PC-3 (cell line): ENCODE measurements around the gene MYO1C. TPM values are rescaled to one million over a fixed set of nuclear protein-coding genes. Genes with fewer than 3 reads are reported as not detected.

Source experiments
- ATAC-seq: fragments of 200-7000 bp; cut with Tn5 transposase; 2 replicates; pipeline ENCODE4 v1.9.1; 2020; ENCODE audit warnings: mild to moderate bottlenecking, moderate library complexity
- BruUV-seq: library from RNA; stranded (reverse); fragments of 400-500 nt; replicated peaks from 2 replicates; lab custom pipeline; 2021; lab: Mats Ljungman, UMichigan
- CTCF ChIA-PET: fragments of 300-600 bp; sonication (Branson Sonifier 250); formaldehyde crosslinking; loops from one replicate; lab custom pipeline; 2022; ENCODE audit warnings: antibody characterized with exemption; lab: Charles Lee
- POLR2A ChIA-PET: fragments of 300-600 bp; sonication (Branson Sonifier 250); formaldehyde crosslinking; loops from one replicate; lab custom pipeline; 2022; ENCODE audit warnings: antibody characterized with exemption; ENCODE audit not compliant: unreplicated experiment; lab: Charles Lee
- DNase-seq: peaks from one replicate; pipeline ENCODE4 v3.0.0-alpha.2; 2015
- H2AFZ ChIP-seq: fragments of 300-600 bp; sonication (generic); 2 replicates; pipeline ENCODE4 v1.6.0; 2016; ENCODE audit warnings: antibody characterized with exemption, low read length
- H3F3A ChIP-seq: fragments of 300-600 bp; sonication (generic); one replicate; pipeline ENCODE4 v1.6.0; 2017; ENCODE audit warnings: antibody characterized with exemption, low read length, control low read depth, mild to moderate bottlenecking; ENCODE audit not compliant: unreplicated experiment
- H3K27ac ChIP-seq: fragments of 300-600 bp; sonication (generic); 2 replicates; pipeline ENCODE4 v1.5.1; 2016; ENCODE audit warnings: mild to moderate bottlenecking, low read length
- H3K27me3 ChIP-seq: fragments of 300-600 bp; sonication (generic); 2 replicates; pipeline ENCODE4 v1.6.1; 2016; ENCODE audit warnings: low read length, mixed read lengths
- H3K36me3 ChIP-seq: fragments of 300-600 bp; sonication (generic); 2 replicates; pipeline ENCODE4 v1.6.1; 2016; ENCODE audit warnings: low read depth, mixed run types, low read length, mixed read lengths
- H3K4me1 ChIP-seq: fragments of 300-600 bp; sonication (generic); 2 replicates; pipeline ENCODE4 v1.5.1; 2016; ENCODE audit warnings: low read length; ENCODE audit not compliant: insufficient read depth
- H3K4me2 ChIP-seq: fragments of 300-600 bp; sonication (generic); 2 replicates; pipeline ENCODE4 v1.6.0; 2016; ENCODE audit warnings: low read length
- H3K4me3 ChIP-seq: fragments of 300-600 bp; sonication (generic); 2 replicates; pipeline ENCODE4 v1.5.1; 2016; ENCODE audit warnings: mild to moderate bottlenecking, low read length, mixed read lengths
- H3K79me2 ChIP-seq: fragments of 300-600 bp; sonication (generic); 2 replicates; pipeline ENCODE4 v1.6.1; 2017; ENCODE audit warnings: low read length, mixed read lengths
- H3K9ac ChIP-seq: fragments of 300-600 bp; sonication (generic); 2 replicates; pipeline ENCODE4 v1.6.0; 2016; ENCODE audit warnings: mild to moderate bottlenecking, low read length
- H3K9me2 ChIP-seq: fragments of 300-600 bp; sonication (generic); replicated peaks from 2 replicates; pipeline ENCODE4 v1.6.1; 2016; ENCODE audit warnings: mixed run types, low read length, mixed read lengths
- H3K9me3 ChIP-seq: fragments of 300-600 bp; sonication (generic); 2 replicates; pipeline ENCODE4 v1.6.1; 2016; ENCODE audit warnings: low read length, mixed read lengths
- H4K20me1 ChIP-seq: fragments of 300-600 bp; sonication (generic); 2 replicates; pipeline ENCODE4 v1.6.1; 2016; ENCODE audit warnings: low read length, mixed read lengths
- EZH2 ChIP-seq: fragments of 300-600 bp; sonication (generic); IDR thresholded peaks from one replicate; pipeline ENCODE4 v1.6.1; 2017; ENCODE audit warnings: antibody characterized with exemption, mild to moderate bottlenecking, low read length; ENCODE audit not compliant: unreplicated experiment
- EZH2phosphoT487 ChIP-seq: fragments of 300-600 bp; sonication (generic); IDR thresholded peaks from 2 replicates; pipeline ENCODE4 v1.6.1; 2018; ENCODE audit warnings: mild to moderate bottlenecking, antibody characterized with exemption, low read length, borderline replicate concordance
- intact Hi-C: fragments of 100-400 bp; cut with micrococcal nuclease; formaldehyde crosslinking; loops from 2 replicates; pipeline ENCODE4 v1.9.0; 2023
- total RNA-seq: library from RNA; depleted of rRNA; stranded (reverse); fragments of >200 nt; gene quantifications from 2 replicates; pipeline ENCODE4 v1.2.3, GENCODE V29; 2014
- TF ChIP-seq, protein P1 (sequence below): fragments of 300-600 bp; sonication (generic); conservative IDR thresholded peaks from 2 replicates; pipeline ENCODE4 v1.5.1; 2017; ENCODE audit warnings: antibody characterized with exemption, low read depth, mild to moderate bottlenecking, low read length

Gene MYO1C
- total RNA-seq, 1 experiment from 2014 or later, result 76.4 TPM

DNA sequence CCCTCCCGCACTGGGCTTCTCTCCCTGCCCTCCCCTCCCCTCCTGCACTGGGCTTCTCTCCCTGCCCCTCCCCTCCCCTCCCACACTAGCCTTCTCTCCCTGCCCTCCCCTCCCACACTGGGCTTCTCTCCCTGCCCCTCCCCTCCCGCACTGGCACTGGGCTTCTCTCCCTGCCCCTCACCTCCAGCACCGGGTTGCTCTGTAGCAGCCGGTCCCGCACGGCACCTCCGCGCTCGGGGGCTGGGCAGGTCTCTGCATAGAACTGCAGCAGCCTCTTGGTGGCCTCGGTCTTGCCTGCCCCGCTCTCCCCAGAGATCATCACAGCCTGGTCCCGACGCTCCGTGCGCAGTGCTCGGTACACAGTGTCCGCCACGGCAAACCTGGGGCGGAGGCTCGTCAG, 9.8 kb downstream of the MYO1C start:
- no peaks in the 10 kb centered on the region for H3K9me3 ChIP-seq
- no peak overlapping the region for H2AFZ ChIP-seq
- peaks cover 5% of the 10 kb centered on the region for H3K79me2 ChIP-seq
- no peaks in the 10 kb centered on the region for H3K27me3 ChIP-seq
- TF ChIP-seq EZH2phosphoT487, result no peak
- TF ChIP-seq, protein P1, sequence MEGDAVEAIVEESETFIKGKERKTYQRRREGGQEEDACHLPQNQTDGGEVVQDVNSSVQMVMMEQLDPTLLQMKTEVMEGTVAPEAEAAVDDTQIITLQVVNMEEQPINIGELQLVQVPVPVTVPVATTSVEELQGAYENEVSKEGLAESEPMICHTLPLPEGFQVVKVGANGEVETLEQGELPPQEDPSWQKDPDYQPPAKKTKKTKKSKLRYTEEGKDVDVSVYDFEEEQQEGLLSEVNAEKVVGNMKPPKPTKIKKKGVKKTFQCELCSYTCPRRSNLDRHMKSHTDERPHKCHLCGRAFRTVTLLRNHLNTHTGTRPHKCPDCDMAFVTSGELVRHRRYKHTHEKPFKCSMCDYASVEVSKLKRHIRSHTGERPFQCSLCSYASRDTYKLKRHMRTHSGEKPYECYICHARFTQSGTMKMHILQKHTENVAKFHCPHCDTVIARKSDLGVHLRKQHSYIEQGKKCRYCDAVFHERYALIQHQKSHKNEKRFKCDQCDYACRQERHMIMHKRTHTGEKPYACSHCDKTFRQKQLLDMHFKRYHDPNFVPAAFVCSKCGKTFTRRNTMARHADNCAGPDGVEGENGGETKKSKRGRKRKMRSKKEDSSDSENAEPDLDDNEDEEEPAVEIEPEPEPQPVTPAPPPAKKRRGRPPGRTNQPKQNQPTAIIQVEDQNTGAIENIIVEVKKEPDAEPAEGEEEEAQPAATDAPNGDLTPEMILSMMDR, result no peak
- TF ChIP-seq EZH2, result no peak
- CTCF ChIA-PET, result no interaction called here
- H3K4me3 ChIP-seq, result no peak overlapping the region
- POLR2A ChIA-PET, result no interaction called here
- peaks cover 9% of the 10 kb centered on the region; the same call in 1 of the 2 replicates for H3K4me1 ChIP-seq
- no peaks in the 10 kb centered on the region for H3K9me2 ChIP-seq
- H4K20me1 ChIP-seq, result no peaks in the 10 kb centered on the region
- no peaks in the 10 kb centered on the region; the same call in 1 of the 2 replicates for H3K36me3 ChIP-seq
- no TSS peak for BruUV-seq
- H3K9ac ChIP-seq, result no peak overlapping the region
- ATAC-seq, result no peak
- intact Hi-C loops, result no loop called here
- DNase-seq, result no peak
- no peaks in the 10 kb centered on the region for H3F3A ChIP-seq
- no peak overlapping the region for H3K4me2 ChIP-seq
- no peak overlapping the region for H3K27ac ChIP-seq

DNA sequence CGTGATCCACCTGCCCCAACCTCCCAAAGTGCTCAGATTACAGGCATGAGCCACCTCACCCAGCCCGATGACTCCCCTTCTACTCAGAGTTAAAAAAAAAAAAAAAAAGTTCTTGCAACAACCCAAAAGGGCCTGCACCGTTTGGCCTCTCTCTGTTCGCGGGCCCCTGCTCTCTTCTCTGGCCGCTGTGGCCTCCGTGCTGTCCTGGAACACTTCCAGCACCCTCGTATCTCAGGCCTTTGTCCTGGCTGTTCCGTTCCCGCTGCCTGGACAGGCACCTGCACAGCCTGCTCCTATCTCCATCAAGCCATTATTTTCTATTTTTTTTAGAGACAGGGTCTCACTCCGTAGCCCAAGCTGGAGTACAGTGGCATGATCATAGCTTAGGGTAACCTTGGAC, 10.8 kb downstream of the MYO1C start:
- Histone ChIP-seq H3K9me3 (no peaks in the 10 kb centered on the region), H4K20me1 (no peaks in the 10 kb centered on the region), H3K4me2 (no peak overlapping the region), H3F3A (no peaks in the 10 kb centered on the region), H3K4me3 (no peak overlapping the region), H3K9me2 (no peaks in the 10 kb centered on the region), H2AFZ (no peak overlapping the region), H3K79me2 (peaks cover 5% of the 10 kb centered on the region), H3K4me1 (peaks cover 9% of the 10 kb centered on the region; the same call in 1 of the 2 replicates), H3K27ac (peak overlapping the region; percentile 64), H3K27me3 (no peaks in the 10 kb centered on the region), H3K9ac (no peak overlapping the region), H3K36me3 (no peaks in the 10 kb centered on the region; the same call in 1 of the 2 replicates)
- CTCF ChIA-PET, result no interaction called here
- ATAC-seq (no peak), DNase-seq (no peak)
- TF ChIP-seq EZH2phosphoT487 (no peak), EZH2 (no peak)
- TF ChIP-seq, protein P1, result no peak
- POLR2A ChIA-PET, result no interaction called here
- no TSS peak for BruUV-seq
- intact Hi-C loops, result no loop called here

DNA sequence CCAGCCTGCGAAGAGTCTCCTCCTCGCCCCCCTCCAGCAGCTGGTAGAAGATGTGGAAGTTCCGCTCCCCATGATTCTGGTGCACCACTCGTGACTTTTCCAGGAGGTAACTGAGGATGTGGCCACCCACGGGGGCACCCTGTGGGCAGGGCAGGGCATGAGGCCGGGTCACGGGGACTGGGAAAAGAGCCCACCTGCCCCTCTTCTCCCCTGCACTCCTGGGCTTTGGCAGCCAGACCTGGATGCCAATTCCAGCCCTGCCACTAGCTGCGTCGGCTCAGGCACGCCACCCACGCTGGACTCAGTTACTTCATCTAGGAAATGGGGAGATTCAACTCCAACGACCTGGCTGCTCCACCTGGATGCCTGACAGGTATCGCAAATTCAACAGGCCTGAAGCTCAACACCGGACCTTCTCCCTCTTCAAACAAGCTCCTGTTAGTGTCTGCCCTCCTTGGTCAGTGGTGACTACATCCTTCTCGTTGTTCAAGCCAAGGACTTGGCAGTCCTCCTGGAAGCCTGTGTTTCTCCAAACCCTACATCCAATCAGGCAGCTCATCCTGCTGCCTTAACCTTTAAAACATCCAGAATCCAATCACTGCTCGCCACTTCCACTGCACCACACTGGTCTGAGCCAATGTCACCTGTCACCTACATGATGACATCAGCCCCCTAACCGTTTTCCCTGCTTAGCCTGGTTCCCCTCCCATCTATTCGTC, 11.6 kb downstream of the MYO1C start:
- no peaks in the 10 kb centered on the region for H3K27me3 ChIP-seq
- peaks cover 5% of the 10 kb centered on the region for H3K79me2 ChIP-seq
- H4K20me1 ChIP-seq, result no peaks in the 10 kb centered on the region
- H3K4me1 ChIP-seq, result peaks cover 5% of the 10 kb centered on the region; the same call in 1 of the 2 replicates
- no peaks in the 10 kb centered on the region for H3K9me3 ChIP-seq
- intact Hi-C loops, result no loop called here
- no peaks in the 10 kb centered on the region for H3K9me2 ChIP-seq
- no peak overlapping the region for H3K9ac ChIP-seq
- H3F3A ChIP-seq, result no peaks in the 10 kb centered on the region
- H3K4me2 ChIP-seq, result no peak overlapping the region
- H3K36me3 ChIP-seq, result no peaks in the 10 kb centered on the region; the same call in 1 of the 2 replicates
- POLR2A ChIA-PET, result no interaction called here
- no peak overlapping the region for H2AFZ ChIP-seq
- no peak for ATAC-seq
- no peak for TF ChIP-seq EZH2
- TF ChIP-seq, protein P1, result no peak
- TF ChIP-seq EZH2phosphoT487, result no peak
- BruUV-seq, result no TSS peak
- H3K27ac ChIP-seq, result peak overlapping the region; percentile 64
- peak; percentile 33 for DNase-seq
- CTCF ChIA-PET, result no interaction called here
- no peak overlapping the region for H3K4me3 ChIP-seq
